AG08395 (cell line): ENCODE results near the gene SLC16A10.
"Not testable (repeated sequence)": the region's sequence is repeated elsewhere in the genome, so short reads cannot be mapped to it uniquely, and the experiment has no call there.

Source experiments
- DNase-seq: peaks from one replicate; pipeline ENCODE4 v3.0.0; 2012; ENCODE audit warnings: mixed read lengths, low spot score

The SLC16A10 gene

GRCh38 chr6:111087106-111087835 is at the start of gene SLC16A10:
TSS of gene SLC16A10 (plus strand) at chr6:111087503. CDS start at chr6:111087753, 250 bp downstream.
- peak; percentile 10 for DNase-seq

GRCh38 chr6:111038534-111039252 is 48.6 kb upstream of the SLC16A10 start:
- no peak for DNase-seq

DNA sequence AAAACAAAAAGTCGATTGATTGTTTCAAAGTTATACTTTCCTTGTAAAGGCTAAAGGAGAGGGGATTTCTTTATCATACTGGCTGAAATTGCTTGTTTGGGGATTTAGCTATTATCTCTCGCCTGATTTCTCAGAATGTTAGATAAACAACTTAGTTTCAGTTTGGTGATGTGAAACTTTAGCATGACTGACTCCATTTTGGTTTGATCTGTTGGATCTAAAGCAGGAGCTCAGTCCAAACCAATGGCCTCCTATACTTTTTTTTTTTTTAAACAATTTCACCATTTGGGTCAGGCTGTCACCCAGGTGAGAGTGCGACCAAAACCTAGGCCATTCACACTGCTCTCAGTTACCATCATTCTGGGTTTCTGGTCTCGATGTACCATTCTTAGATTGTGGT is 45.4 kb upstream of the SLC16A10 start:
- no peak for DNase-seq

DNA sequence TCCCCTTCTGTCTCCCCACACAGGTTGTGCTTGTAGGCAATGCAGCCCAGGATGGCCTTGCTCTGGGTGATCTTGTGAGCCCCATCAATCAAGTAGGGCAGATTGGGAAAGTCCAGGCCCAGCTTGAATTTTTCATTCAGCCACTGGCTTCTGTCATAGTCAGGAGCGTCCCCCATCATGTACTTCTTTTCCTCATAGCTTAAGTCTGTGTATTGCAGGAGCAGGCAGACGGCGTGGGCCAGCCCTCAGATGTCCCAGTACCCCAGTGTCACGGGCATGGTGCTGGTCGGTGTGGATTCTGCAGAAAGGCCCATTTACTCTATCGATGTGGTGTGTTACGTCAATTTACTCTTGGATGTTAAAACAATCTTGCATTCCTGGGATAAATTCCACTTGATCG is 40.1 kb upstream of the SLC16A10 start:
- DNase-seq = no peak

GRCh38 chr6:111050261-111051023 is 36.9 kb upstream of the SLC16A10 start:
- DNase-seq = no peak

GRCh38 chr6:111052171-111052570 is 35.1 kb upstream of the SLC16A10 start:
- no peak for DNase-seq

DNA sequence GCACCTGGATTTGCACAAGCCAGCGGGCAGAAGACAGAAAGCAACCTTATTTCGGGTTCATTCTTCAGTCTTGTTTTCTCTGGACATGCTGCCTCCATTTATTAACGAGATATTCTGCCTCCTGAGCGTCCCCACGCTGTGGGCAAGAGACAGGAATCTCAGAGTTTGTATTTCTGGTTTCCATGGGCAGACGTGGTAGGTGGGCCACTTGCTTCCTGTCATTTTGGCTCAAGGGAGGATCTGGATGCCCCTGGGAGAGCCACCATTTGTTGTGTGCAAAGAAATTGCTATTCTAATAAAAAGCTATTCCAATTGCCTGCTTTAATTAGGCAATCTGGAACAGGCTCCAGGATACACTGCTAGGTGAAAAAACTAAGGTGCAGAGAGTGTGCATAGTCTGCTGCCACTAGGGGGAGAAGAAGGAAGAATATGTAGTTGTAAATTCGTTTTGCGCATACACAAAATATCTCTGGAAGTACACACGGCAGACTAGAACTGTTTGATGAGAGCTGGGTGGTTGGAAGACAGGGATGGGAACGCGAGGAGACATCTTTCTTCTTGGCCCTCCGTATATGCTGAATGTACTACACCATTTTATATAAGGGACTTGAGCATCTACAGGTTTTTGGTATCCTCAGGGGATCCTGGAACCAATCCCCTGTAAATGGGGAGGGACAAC is 30.1 kb upstream of the SLC16A10 start:
- DNase-seq = peak; percentile 50

DNA sequence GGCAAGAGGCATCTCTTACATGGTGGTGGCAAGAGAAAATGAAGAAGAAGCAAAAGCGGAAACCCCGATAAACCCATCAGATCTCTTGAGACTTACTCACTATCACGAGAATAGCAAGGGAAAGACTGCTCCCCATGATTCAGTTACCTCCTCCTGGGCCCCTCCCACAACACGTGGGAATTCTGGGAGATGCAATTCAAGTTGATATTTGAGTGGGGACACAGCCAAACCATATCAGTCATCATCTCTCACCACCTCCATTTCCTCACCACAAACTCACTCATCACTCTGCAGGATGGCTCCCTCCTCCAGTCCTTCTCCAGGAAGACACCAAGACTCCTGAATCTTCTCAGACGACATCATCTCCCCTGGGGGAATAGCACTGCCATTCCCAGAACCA is 25.8 kb upstream of the SLC16A10 start:
- peak; percentile 17 for DNase-seq

GRCh38 chr6:111061985-111062384 is 25.3 kb upstream of the SLC16A10 start:
- not testable (repeated sequence) for DNase-seq

DNA sequence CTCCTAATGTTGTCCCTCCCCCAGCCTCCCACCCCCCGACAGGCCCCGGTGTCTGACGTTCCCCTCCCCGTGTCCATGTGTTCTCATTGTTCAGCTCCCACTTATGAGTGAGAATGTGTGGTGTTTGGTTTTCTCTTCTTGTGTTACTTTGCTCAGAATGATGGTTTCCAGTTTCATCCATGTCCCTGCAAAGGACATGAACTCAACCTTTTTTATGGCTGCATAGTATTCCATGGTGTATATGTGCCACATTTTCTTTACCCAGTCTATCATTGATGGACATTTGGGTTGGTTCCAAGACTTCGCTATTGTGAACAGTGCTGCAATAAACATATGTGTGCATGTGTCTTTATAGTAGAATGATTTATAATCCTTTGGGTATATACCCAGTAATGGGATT is 24.4 kb upstream of the SLC16A10 start:
- not testable (repeated sequence) for DNase-seq

DNA sequence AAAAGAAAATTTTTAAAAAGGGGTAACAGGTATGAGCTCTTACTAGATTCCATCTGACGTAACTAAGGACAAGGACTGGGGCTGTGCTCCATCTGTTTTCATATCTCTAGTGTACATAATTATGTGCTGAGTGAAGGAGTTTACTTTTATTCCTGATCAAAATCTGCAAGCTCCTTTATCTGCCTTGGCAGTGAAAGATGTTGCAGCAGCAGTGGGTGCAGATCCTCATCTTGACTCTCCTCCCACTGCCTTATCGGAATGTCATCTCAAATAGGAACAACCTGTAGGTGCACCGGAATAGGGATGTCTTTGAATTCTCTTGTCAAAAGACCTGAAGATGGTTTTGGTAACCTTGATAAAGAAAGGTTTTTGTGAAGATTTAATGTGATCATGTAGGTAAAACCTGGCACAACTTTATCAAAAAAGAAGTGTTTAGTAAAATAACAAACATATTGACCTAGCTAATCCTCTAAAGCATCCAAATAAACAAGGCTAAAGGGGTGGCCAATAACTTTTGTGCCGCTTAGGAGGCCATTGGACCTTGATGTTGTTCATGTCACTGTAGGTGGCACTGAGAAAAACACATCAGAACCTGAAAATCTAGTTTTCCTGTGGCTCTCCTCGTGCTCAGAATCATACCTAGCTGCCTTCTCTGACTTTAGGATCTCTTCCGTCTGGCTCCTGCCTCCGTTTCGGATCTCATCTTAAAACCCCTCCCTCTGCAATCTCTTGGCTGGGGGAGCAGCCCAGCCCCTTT is 19.0 kb upstream of the SLC16A10 start:
- DNase-seq = no peak

DNA sequence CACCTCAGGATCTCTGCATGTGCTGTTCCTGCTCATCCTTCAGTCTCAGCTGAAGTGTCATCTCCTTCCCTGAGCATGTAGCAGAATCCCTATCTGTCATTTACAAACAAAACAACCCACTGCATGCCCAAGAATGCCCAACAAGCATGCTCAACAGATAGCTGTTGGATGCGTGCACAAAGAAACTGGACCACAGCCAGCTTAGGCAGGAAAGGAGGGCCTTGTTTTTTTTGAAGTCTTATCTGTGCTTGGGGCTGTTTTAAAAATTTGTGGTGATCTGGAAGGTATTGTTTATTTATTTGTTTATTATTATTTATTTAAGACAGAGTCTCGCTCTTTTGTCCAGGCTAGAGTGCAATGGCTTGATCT is 18.5 kb upstream of the SLC16A10 start:
- no peak for DNase-seq

GRCh38 chr6:111069382-111070104 is 17.8 kb upstream of the SLC16A10 start:
- DNase-seq = no peak

DNA sequence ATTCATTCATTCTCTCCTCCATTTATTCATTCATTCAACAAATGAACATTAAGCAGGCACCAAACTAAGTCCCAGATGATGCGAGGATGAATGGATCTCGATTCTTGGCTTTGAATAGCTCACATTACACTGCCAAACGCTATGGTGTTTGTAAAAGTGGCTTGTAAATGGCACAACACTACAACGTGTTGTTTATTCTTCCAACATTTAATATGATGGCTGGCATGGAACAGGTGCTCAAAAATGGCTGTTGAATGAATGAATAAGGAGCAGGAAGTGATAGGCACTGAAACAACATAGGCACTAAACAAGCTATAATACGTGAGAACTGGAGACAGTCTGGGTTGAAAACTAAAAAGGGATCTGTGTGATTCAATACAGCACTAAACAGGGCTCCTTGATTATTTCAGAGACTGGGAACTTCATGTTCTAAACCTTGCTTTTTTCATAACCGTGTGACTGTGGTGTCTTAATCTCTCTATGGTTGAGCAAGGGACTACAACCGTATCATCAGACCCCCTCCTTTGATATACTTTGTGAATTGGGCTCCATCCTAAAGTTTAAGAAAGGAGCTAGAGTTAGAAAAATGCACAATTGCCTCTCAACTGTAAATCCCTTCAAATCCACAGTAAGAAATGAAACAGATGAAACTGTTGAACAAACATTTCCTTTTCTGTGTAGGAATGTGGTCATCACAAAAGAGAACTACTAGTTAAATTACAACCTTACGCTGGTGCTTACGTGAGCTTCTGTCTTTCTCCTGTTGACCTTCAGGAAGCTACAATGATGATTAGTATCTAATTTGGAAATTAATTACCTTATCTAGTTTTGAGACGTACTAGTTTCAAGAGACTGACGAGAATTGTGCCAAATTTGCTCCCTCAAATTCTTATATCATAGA is 16.9 kb upstream of the SLC16A10 start:
- no peak for DNase-seq

DNA sequence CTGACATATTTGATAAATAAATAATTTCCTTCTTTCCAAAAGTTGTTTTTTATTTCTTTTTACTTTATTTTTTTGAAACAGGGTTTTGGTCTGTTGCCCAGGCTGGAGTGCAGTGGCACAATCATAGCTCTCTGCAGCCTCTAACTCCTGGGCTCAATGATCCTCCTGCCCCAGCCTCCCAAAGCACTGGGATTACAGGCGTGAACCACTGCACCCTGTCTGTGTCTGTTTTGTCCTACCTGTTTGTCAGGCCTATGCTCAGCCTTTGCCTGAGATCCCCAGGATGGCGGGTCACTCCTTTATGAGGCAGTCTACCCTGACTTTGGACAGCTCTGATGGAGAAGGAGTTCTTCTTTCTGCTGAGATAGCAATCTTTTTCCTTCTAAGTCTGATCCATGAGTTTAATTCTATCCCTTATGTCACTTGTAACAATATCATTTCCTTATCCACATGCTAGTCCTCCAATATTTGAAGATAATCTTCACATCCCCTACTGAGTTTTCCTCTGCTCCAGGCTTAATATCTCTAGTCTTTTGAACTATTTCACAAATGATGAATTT is 14.4 kb upstream of the SLC16A10 start:
- no peak for DNase-seq

DNA sequence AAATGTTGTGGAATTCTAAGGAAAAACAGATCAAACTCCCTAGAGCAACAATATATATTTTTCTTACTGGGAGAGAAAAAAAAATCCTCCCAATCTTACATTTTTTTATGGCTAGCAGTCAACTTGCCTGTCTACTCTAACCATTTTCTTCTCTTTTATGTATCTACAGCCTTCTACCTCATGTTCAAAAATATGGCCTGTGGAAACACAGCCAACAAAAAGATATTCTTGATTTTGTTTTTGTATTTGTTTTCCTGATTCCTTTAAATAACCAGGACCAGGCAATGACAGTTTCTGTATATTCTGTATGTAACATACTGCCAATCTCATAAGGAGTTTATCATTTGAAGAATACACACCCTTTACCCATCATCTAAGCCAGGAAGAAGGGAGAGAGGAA is 13.0 kb upstream of the SLC16A10 start:
- DNase-seq = no peak

- no peak for DNase-seq
These were observed 11.1 kb upstream of the SLC16A10 start for GRCh38 chr6:111076024-111076695.

GRCh38 chr6:111080698-111081097 is 6.6 kb upstream of the SLC16A10 start:
- DNase-seq = no peak

DNA sequence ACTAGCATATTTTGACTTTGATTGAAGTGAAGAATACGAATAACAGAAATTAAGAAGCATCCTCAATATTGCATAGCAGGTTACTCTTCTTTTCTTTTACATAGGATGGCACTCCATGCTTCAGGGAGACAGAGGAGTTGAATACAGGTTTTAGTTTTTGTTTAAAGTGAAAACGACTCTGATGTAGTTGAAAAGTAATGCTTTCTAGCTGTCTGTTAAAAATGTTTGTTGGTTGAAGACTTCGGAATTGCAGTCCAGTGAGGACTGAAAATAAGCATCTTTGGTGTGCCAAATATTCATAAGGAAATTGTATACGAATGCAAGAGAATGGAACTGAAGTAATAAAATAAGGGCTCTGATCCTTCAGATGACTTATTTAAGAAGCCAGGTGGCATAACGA is 618 bp upstream of the SLC16A10 start:
- DNase-seq = no peak
